Spinal cord (tissue), 10 donors: ENCODE results near the gene ENTR1. TPM values are rescaled to one million over a fixed set of nuclear protein-coding genes. Genes with fewer than 3 reads are reported as not detected.

Experiments used
- DNase-seq, 6 donors: peaks; one replicate each; pipeline versions ENCODE4 v3.0.0 to v3.0.0-alpha.2; 2013 to 2015; ENCODE audit warnings: low spot score in 6 of 6, low read depth in 4 of 6
- H3K27ac ChIP-seq: one replicate; pipeline ENCODE4 v1.5.1; 2013; ENCODE audit warnings: low read depth, low read length, control low read depth
- H3K27me3 ChIP-seq: one replicate; pipeline ENCODE4 v1.6.1; 2013; ENCODE audit warnings: low read length; ENCODE audit not compliant: control insufficient read depth, insufficient read depth
- H3K36me3 ChIP-seq: one replicate; pipeline ENCODE4 v1.6.1; 2013; ENCODE audit warnings: low read length; ENCODE audit not compliant: control insufficient read depth, insufficient read depth
- H3K4me1 ChIP-seq: one replicate; pipeline ENCODE4 v1.6.1; 2013; ENCODE audit warnings: low read length; ENCODE audit not compliant: control insufficient read depth, insufficient read depth
- H3K4me3 ChIP-seq: one replicate; pipeline ENCODE4 v1.5.1; 2013; ENCODE audit warnings: low read depth, low read length, control low read depth
- H3K9me3 ChIP-seq: one replicate; pipeline ENCODE4 v1.6.1; 2013; ENCODE audit warnings: low read length; ENCODE audit not compliant: control insufficient read depth, insufficient read depth
- WGBS: methylation state at CpG from one replicate; pipeline ENCODE4 v1.1.5; 2013; ENCODE audit warnings: missing lambda C conversion rate; ENCODE audit not compliant: insufficient coverage; 5-methylcytosine and 5-hydroxymethylcytosine counted together
- polyA plus RNA-seq, 2 donors: library from polyadenylated mRNA; unstranded; fragments of 120-200 nt; gene quantifications; one replicate each; pipeline ENCODE4 v1.2.1, GENCODE V29; 2013; ENCODE audit not compliant: insufficient read length in 2 of 2
- total RNA-seq, 2 donors: library from RNA; depleted of rRNA in 1 of 2; stranded (reverse); fragments of 120-200 nt in 1 of 2; fragments of >200 nt in 1 of 2; gene quantifications; one replicate each; pipeline versions ENCODE4 v1.2.3 to v1.2.4, GENCODE V29; 2013 to 2014
- donor health status: healthy.

The ENTR1 gene
- total and polyA plus RNA-seq, 4 donors: 22.9 to 69.7 (median 42.7) TPM

- no peaks in the 10 kb centered on the region for H3K9me3 ChIP-seq
- 95% methylated on average over 17 of the region's 17 CpGs for WGBS
- peaks cover 97% of the 10 kb centered on the region for H3K36me3 ChIP-seq
- H3K27me3 ChIP-seq: no peaks in the 10 kb centered on the region
- DNase-seq: no peak
- no peak overlapping the region for H3K4me3 ChIP-seq
- H3K4me1 ChIP-seq: peaks cover 2% of the 10 kb centered on the region
- H3K27ac ChIP-seq: no peak overlapping the region
Measured at GRCh38 chr9:136380381-136380780, 30.0 kb downstream of the ENTR1 start.

- DNase-seq: no peak
- Histone ChIP-seq H3K27ac (no peak overlapping the region), H3K4me1 (peaks cover 2% of the 10 kb centered on the region), H3K4me3 (no peak overlapping the region), H3K9me3 (no peaks in the 10 kb centered on the region), H3K27me3 (no peaks in the 10 kb centered on the region), H3K36me3 (peaks cover 97% of the 10 kb centered on the region)
- WGBS: 94% methylated on average over 10 of the region's 11 CpGs
Measured at GRCh38 chr9:136379891-136380290, 30.5 kb downstream of the ENTR1 start.

GRCh38 chr9:136379401-136379800 lies 31.0 kb downstream of the ENTR1 start:
- H3K4me1 ChIP-seq: peaks cover 2% of the 10 kb centered on the region
- H3K36me3 ChIP-seq: peaks cover 100% of the 10 kb centered on the region
- no peak overlapping the region for H3K4me3 ChIP-seq
- no peak for DNase-seq
- 91% methylated on average over 11 of the region's 11 CpGs for WGBS
- no peaks in the 10 kb centered on the region for H3K27me3 ChIP-seq
- no peak overlapping the region for H3K27ac ChIP-seq
- no peaks in the 10 kb centered on the region for H3K9me3 ChIP-seq

GRCh38 chr9:136379003-136379287 lies 31.5 kb downstream of the ENTR1 start:
- Histone ChIP-seq H3K27me3 (no peaks in the 10 kb centered on the region), H3K4me1 (peaks cover 2% of the 10 kb centered on the region), H3K9me3 (no peaks in the 10 kb centered on the region), H3K36me3 (peaks cover 100% of the 10 kb centered on the region), H3K4me3 (no peak overlapping the region), H3K27ac (no peak overlapping the region)
- 90% methylated on average over 18 of the region's 18 CpGs for WGBS
- DNase-seq: no peak

GRCh38 chr9:136378170-136379002 lies 32.0 kb downstream of the ENTR1 start:
- peaks cover 100% of the 10 kb centered on the region for H3K36me3 ChIP-seq
- 83% methylated on average over 28 of the region's 28 CpGs for WGBS

GRCh38 chr9:136377341-136378169 lies 32.9 kb downstream of the ENTR1 start:
- no peak overlapping the region for H3K4me3 ChIP-seq
- H3K9me3 ChIP-seq: no peaks in the 10 kb centered on the region
- DNase-seq: no peak
- WGBS: 96% methylated on average over 32 of the region's 32 CpGs
- peaks cover 16% of the 10 kb centered on the region for H3K4me1 ChIP-seq
- peaks cover 94% of the 10 kb centered on the region for H3K36me3 ChIP-seq
- H3K27me3 ChIP-seq: no peaks in the 10 kb centered on the region
- H3K27ac ChIP-seq: no peak overlapping the region

More at GRCh38 chr9:136378170-136379002, 32.0 kb downstream of the ENTR1 start:
- H3K4me1 ChIP-seq: peaks cover 8% of the 10 kb centered on the region
- H3K9me3 ChIP-seq: no peaks in the 10 kb centered on the region
- DNase-seq: no peak
- no peaks in the 10 kb centered on the region for H3K27me3 ChIP-seq
- no peak overlapping the region for H3K4me3 ChIP-seq
- H3K27ac ChIP-seq: no peak overlapping the region

- H3K27me3 ChIP-seq: no peaks in the 10 kb centered on the region
- 86% methylated on average over 7 of the region's 8 CpGs for WGBS
- H3K9me3 ChIP-seq: no peaks in the 10 kb centered on the region
- peaks cover 23% of the 10 kb centered on the region for H3K4me1 ChIP-seq
- no peak overlapping the region for H3K4me3 ChIP-seq
- peaks cover 88% of the 10 kb centered on the region for H3K36me3 ChIP-seq
- DNase-seq: no peak
- H3K27ac ChIP-seq: no peak overlapping the region
Measured at GRCh38 chr9:136376457-136376856, 34.0 kb downstream of the ENTR1 start.

GRCh38 chr9:136375096-136375495 lies 35.3 kb downstream of the ENTR1 start:
- WGBS: 85% methylated on average over 12 of the region's 12 CpGs

GRCh38 chr9:136374183-136374575 lies 36.2 kb downstream of the ENTR1 start:
- peaks cover 83% of the 10 kb centered on the region for H3K36me3 ChIP-seq
- DNase-seq: no peak
- no peak overlapping the region for H3K4me3 ChIP-seq
- H3K4me1 ChIP-seq: peaks cover 23% of the 10 kb centered on the region
- H3K27ac ChIP-seq: no peak overlapping the region
- 83% methylated on average over 14 of the region's 14 CpGs for WGBS
- no peaks in the 10 kb centered on the region for H3K27me3 ChIP-seq
- H3K9me3 ChIP-seq: no peaks in the 10 kb centered on the region

More at GRCh38 chr9:136375096-136375495, 35.3 kb downstream of the ENTR1 start:
- no peaks in the 10 kb centered on the region for H3K9me3 ChIP-seq
- H3K4me1 ChIP-seq: peaks cover 23% of the 10 kb centered on the region
- no peak overlapping the region for H3K4me3 ChIP-seq
- no peaks in the 10 kb centered on the region for H3K27me3 ChIP-seq
- no peak overlapping the region for H3K27ac ChIP-seq
- DNase-seq: no peak
- H3K36me3 ChIP-seq: peaks cover 85% of the 10 kb centered on the region
